HEK293 (cell line): Measurements from ENCODE around the gene FNDC1.

Experiments used
- CTCF ChIA-PET: fragments of 350-600 bp; formaldehyde crosslinking; extraction: SDS; loops from one replicate; lab custom pipeline; 2021; ENCODE audit warnings: antibody characterized with exemption; lab: Yijun Ruan, JAX
- POLR2A ChIA-PET: fragments of 300-600 bp; formaldehyde crosslinking; extraction: SDS; loops from one replicate; lab custom pipeline; 2020; ENCODE audit warnings: antibody characterized with exemption, inconsistent platforms; lab: Yijun Ruan, JAX
- H3K27ac ChIP-seq: fragments of 200-500 bp; sonication (Bioruptor generic); 2 replicates; pipeline ENCODE4 v1.5.1; 2014; ENCODE audit warnings: low read depth, low read length, control low read depth, inconsistent platforms; ENCODE audit errors: extremely low read depth
- H3K36me3 ChIP-seq, 2 experiments: fragments of 200-500 bp in 1 of 2; sonication (Bioruptor generic) in 1 of 2; 1 replicate in 1 of 2; 2 replicates in 1 of 2; pipeline ENCODE4 v1.5.1; 2014 to 2017; ENCODE audit warnings: inconsistent platforms in 2 of 2, low read length in 2 of 2; ENCODE audit not compliant: control insufficient read depth in 2 of 2, insufficient read depth in 1 of 2
- H3K4me1 ChIP-seq: fragments of 200-500 bp; sonication (Bioruptor generic); 2 replicates; pipeline ENCODE4 v1.5.1; 2014; ENCODE audit warnings: mild to moderate bottlenecking, low read length, inconsistent platforms; ENCODE audit not compliant: control insufficient read depth, insufficient read depth
- H3K4me3 ChIP-seq: 2 replicates; pipeline ENCODE4 v1.5.1; 2011; ENCODE audit warnings: low read depth, mild to moderate bottlenecking, control low read depth, low read length, moderate library complexity
- H3K9me3 ChIP-seq: fragments of 200-500 bp; sonication (Bioruptor generic); 2 replicates; pipeline ENCODE4 v1.5.1; 2014; ENCODE audit warnings: low read depth, low read length, inconsistent platforms; ENCODE audit not compliant: control insufficient read depth, insufficient read depth
- HOXD13 ChIP-seq: sonication (generic); formaldehyde crosslinking; IDR thresholded peaks from 2 replicates; pipeline ENCODE4 v1.8.0; 2022; ENCODE audit warnings: missing genetic modification reagents, borderline replicate concordance
- PRDM10 ChIP-seq: fragments of 450-650 bp; formaldehyde crosslinking; IDR thresholded peaks from 2 replicates; pipeline ENCODE4 v1.5.1; 2016; ENCODE audit warnings: missing biosample characterization, missing genetic modification characterization
- ZBTB17 ChIP-seq: fragments of 450-650 bp; formaldehyde crosslinking; IDR thresholded peaks from 2 replicates; pipeline ENCODE4 v1.5.1; 2016; ENCODE audit warnings: missing biosample characterization, missing genetic modification characterization
- ZFP37 ChIP-seq: fragments of 450-650 bp; formaldehyde crosslinking; IDR thresholded peaks from 2 replicates; pipeline ENCODE4 v1.5.1; 2016; ENCODE audit warnings: missing biosample characterization, missing genetic modification characterization
- ZNF112 ChIP-seq: fragments of 450-650 bp; formaldehyde crosslinking; IDR thresholded peaks from 2 replicates; pipeline ENCODE4 v1.5.0; 2017; ENCODE audit warnings: missing biosample characterization, missing genetic modification characterization
- ZNF138 ChIP-seq: fragments of 450-650 bp; formaldehyde crosslinking; IDR thresholded peaks from 2 replicates; pipeline ENCODE4 v1.5.1; 2016; ENCODE audit warnings: missing biosample characterization, missing genetic modification characterization, borderline replicate concordance
- ZNF155 ChIP-seq: fragments of 450-650 bp; formaldehyde crosslinking; IDR thresholded peaks from 2 replicates; pipeline ENCODE4 v1.5.1; 2016; ENCODE audit warnings: missing biosample characterization, missing genetic modification characterization
- ZNF2 ChIP-seq: fragments of 450-650 bp; formaldehyde crosslinking; IDR thresholded peaks from 2 replicates; pipeline ENCODE4 v1.5.1; 2016; ENCODE audit warnings: missing biosample characterization, missing genetic modification characterization
- ZNF24 ChIP-seq: fragments of 450-650 bp; formaldehyde crosslinking; IDR thresholded peaks from 2 replicates; pipeline ENCODE4 v1.5.1; 2016; ENCODE audit warnings: missing biosample characterization, missing genetic modification characterization
- ZNF362 ChIP-seq: fragments of 450-650 bp; formaldehyde crosslinking; IDR thresholded peaks from 2 replicates; pipeline ENCODE4 v1.5.1; 2016; ENCODE audit warnings: missing biosample characterization, missing genetic modification characterization
- ZNF366 ChIP-seq: fragments of 450-650 bp; formaldehyde crosslinking; conservative IDR thresholded peaks from 2 replicates; pipeline ENCODE4 v1.5.1; 2016; ENCODE audit warnings: missing biosample characterization, missing genetic modification characterization
- ZNF423 ChIP-seq: fragments of 450-650 bp; formaldehyde crosslinking; IDR thresholded peaks from 2 replicates; pipeline ENCODE4 v1.5.1; 2016; ENCODE audit warnings: missing biosample characterization, missing genetic modification characterization
- ZNF48 ChIP-seq: fragments of 450-650 bp; formaldehyde crosslinking; IDR thresholded peaks from 2 replicates; pipeline ENCODE4 v1.5.1; 2016; ENCODE audit warnings: missing biosample characterization, missing genetic modification characterization
- ZNF521 ChIP-seq: fragments of 450-650 bp; formaldehyde crosslinking; IDR thresholded peaks from 2 replicates; pipeline ENCODE4 v1.5.1; 2017; ENCODE audit warnings: missing biosample characterization, mild to moderate bottlenecking, missing genetic modification characterization
- ZNF529 ChIP-seq: fragments of 450-650 bp; formaldehyde crosslinking; IDR thresholded peaks from 2 replicates; pipeline ENCODE4 v1.5.1; 2017; ENCODE audit warnings: missing genetic modification characterization, missing biosample characterization; ENCODE audit not compliant: insufficient replicate concordance
- ZNF548 ChIP-seq: fragments of 450-650 bp; formaldehyde crosslinking; IDR thresholded peaks from 2 replicates; pipeline ENCODE4 v1.5.1; 2016; ENCODE audit warnings: missing biosample characterization, missing genetic modification characterization
- ZNF580 ChIP-seq: fragments of 450-650 bp; formaldehyde crosslinking; IDR thresholded peaks from 2 replicates; pipeline ENCODE4 v1.5.1; 2016; ENCODE audit warnings: missing biosample characterization, missing genetic modification characterization
- TF ChIP-seq, protein P1 (sequence below): fragments of 450-650 bp; formaldehyde crosslinking; IDR thresholded peaks from 2 replicates; pipeline ENCODE4 v1.5.1; 2016; ENCODE audit warnings: missing biosample characterization, missing genetic modification characterization
- TF ChIP-seq, protein P2 (sequence below): fragments of 450-650 bp; formaldehyde crosslinking; IDR thresholded peaks from 2 replicates; pipeline ENCODE4 v1.5.1; 2017; ENCODE audit warnings: missing biosample characterization, mild to moderate bottlenecking, missing genetic modification characterization, moderate library complexity
- TF ChIP-seq, protein P3 (sequence below): fragments of 450-650 bp; formaldehyde crosslinking; IDR thresholded peaks from 2 replicates; pipeline ENCODE4 v1.5.1; 2016; ENCODE audit warnings: missing biosample characterization, missing genetic modification characterization

Gene FNDC1

DNA sequence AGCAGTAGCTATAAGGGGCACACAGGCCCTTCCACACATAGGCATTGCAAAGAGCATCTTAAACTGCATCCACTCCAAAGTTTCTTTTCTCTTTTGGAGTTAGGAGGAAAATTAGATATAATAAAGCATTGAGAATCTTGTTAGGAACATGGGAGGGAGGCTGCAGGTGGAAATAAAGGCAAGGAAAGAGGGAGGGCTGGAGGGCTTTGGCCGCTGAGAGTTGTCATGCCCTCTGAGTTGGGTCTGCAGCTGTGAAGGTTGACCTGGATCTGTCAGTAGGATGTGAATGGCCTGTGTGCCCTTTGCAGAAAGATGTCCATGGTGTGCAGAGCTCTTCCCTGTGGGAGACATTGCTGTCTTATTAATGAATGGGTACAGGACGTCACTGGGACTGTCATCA lies 134.0 kb downstream of the FNDC1 start:
- Histone ChIP-seq H3K27ac (no peak overlapping the region), H3K9me3 (no peaks in the 10 kb centered on the region), H3K4me3 (no peak overlapping the region), H3K4me1 (no peaks in the 10 kb centered on the region), H3K36me3 (no peaks in the 10 kb centered on the region)
- TF ChIP-seq, protein P1, sequence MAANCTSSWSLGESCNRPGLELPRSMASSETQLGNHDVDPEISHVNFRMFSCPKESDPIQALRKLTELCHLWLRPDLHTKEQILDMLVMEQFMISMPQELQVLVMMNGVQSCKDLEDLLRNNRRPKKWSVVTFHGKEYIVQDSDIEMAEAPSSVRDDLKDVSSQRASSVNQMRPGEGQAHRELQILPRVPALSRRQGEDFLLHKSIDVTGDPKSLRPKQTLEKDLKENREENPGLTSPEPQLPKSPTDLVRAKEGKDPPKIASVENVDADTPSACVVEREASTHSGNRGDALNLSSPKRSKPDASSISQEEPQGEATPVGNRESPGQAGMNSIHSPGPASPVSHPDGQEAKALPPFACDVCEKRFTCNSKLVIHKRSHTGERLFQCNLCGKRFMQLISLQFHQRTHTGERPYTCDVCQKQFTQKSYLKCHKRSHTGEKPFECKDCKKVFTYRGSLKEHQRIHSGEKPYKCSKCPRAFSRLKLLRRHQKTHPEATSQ (tag by site-specific recombination) = no peak
- TF ChIP-seq ZNF548 (no peak), HOXD13 (no peak), ZNF362 (no peak), PRDM10 (tag by site-specific recombination) (no peak), ZNF580 (tag by site-specific recombination) (no peak), ZBTB17 (tag by site-specific recombination) (no peak), ZNF521 (tag by site-specific recombination) (no peak), ZFP37 (tag by site-specific recombination) (no peak), ZNF112 (tag by site-specific recombination) (no peak), ZNF366 (tag by site-specific recombination) (no peak), ZNF138 (tag by site-specific recombination) (no peak), ZNF2 (tag by site-specific recombination) (no peak), ZNF529 (no peak), ZNF155 (tag by site-specific recombination) (no peak), ZNF48 (tag by site-specific recombination) (no peak), ZNF24 (tag by site-specific recombination) (no peak), ZNF423 (tag by site-specific recombination) (no peak)
- TF ChIP-seq, protein P2, sequence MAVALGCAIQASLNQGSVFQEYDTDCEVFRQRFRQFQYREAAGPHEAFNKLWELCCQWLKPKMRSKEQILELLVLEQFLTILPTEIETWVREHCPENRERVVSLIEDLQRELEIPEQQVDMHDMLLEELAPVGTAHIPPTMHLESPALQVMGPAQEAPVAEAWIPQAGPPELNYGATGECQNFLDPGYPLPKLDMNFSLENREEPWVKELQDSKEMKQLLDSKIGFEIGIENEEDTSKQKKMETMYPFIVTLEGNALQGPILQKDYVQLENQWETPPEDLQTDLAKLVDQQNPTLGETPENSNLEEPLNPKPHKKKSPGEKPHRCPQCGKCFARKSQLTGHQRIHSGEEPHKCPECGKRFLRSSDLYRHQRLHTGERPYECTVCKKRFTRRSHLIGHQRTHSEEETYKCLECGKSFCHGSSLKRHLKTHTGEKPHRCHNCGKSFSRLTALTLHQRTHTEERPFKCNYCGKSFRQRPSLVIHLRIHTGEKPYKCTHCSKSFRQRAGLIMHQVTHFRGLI (tag by site-specific recombination) = no peak
- TF ChIP-seq, protein P3, sequence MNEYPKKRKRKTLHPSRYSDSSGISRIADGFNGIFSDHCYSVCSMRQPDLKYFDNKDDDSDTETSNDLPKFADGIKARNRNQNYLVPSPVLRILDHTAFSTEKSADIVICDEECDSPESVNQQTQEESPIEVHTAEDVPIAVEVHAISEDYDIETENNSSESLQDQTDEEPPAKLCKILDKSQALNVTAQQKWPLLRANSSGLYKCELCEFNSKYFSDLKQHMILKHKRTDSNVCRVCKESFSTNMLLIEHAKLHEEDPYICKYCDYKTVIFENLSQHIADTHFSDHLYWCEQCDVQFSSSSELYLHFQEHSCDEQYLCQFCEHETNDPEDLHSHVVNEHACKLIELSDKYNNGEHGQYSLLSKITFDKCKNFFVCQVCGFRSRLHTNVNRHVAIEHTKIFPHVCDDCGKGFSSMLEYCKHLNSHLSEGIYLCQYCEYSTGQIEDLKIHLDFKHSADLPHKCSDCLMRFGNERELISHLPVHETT (tag by site-specific recombination) = no peak
- POLR2A ChIA-PET = no interaction called here
- CTCF ChIA-PET = interaction anchor here (0.7 kb wide), 1 partner anchor 159 kb away, joined by 3 read pairs; no protein-coding TSS in a partner anchor
